ENCODE results near the gene WWTR1.

WWTR1 gene

DNA sequence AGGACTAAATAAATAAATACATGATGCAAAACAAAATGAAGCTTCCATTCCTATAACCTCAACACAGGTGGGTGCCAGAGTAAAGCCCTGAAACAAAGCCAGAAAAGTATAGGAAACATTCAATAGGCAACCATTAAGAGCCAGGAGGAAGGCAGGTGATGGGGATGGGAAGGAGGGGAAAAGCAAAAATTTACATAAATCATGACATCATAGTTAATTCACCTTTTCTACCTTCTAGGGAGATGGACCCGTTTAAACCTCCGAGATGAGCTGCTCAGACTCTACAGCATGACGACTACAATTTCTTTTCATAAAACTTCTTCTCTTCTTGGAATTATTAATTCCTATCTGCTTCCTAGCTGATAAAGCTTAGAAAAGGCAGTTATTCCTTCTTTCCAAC is 155.4 kb downstream of the WWTR1 start:
- no peak overlapping the region for H3K4me3 ChIP-seq (replicated peaks; ENCODE audit: low read depth, low read length)
- TF ChIP-seq, protein P1, sequence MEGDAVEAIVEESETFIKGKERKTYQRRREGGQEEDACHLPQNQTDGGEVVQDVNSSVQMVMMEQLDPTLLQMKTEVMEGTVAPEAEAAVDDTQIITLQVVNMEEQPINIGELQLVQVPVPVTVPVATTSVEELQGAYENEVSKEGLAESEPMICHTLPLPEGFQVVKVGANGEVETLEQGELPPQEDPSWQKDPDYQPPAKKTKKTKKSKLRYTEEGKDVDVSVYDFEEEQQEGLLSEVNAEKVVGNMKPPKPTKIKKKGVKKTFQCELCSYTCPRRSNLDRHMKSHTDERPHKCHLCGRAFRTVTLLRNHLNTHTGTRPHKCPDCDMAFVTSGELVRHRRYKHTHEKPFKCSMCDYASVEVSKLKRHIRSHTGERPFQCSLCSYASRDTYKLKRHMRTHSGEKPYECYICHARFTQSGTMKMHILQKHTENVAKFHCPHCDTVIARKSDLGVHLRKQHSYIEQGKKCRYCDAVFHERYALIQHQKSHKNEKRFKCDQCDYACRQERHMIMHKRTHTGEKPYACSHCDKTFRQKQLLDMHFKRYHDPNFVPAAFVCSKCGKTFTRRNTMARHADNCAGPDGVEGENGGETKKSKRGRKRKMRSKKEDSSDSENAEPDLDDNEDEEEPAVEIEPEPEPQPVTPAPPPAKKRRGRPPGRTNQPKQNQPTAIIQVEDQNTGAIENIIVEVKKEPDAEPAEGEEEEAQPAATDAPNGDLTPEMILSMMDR (IDR thresholded peaks at IDR 0.05; ENCODE audit: low read length, missing control alignments), result no peak
- DNase-seq (ENCODE audit: low read depth), result no peak

DNA sequence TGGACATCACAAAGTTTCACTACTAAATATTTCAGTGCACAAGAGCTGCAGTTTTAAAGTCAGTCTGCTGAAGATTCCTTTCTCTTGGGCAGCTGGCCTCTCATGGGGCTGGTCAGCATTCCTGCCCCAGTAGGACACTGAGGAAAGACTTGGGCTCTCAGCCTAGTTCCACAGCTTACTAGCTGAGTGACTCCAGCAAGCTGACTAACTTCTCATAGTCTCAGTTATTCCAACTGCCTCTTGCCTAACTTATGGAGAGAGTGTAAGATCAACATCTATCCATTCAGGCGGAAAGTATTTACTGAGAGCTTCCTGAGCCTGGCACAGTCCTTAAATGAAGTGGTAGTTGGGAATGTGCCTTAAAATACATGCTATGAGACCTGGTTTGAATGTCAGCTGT is 156.3 kb downstream of the WWTR1 start:
- peak; percentile 62 for DNase-seq (ENCODE audit: low read depth)
- TF ChIP-seq, protein P1 (IDR thresholded peaks at IDR 0.05; ENCODE audit: low read length, missing control alignments), result no peak
- H3K4me3 ChIP-seq (replicated peaks; ENCODE audit: low read depth, low read length), result no peak overlapping the region

DNA sequence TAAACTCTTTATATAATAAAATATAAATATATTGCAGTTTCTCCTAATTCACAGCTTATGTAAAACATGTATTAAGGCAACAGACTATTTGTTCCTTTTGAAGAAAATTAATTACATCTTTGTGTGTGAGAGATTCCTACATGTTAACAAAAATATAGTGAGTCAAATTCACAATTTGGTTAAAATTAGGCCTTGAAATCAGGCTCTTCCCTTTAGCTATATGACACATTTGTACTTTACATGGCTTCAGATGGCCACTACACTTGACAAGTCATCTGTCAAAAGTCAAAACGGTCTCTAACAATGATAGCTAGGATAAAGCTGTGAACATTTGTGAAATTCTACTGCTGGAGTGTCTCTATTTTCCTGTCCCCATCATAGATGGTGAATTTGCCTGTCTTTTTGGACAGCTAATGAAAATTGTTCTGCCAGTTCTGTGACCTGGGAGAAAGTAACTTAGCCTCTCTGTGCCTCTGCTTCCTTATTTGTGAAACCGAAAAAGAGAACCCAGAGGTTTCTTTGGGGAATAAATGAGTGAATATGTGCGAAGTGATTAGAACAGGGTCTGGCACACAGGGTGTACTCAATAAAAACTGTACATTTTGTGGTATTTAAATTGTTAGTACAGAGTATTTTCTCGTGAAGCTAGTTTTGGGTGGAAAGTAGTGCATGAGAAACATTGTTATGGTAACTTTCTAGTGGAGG is 159.7 kb downstream of the WWTR1 start:
- TF ChIP-seq, protein P1 (IDR thresholded peaks at IDR 0.05; ENCODE audit: low read length, missing control alignments), result no peak
- H3K4me3 ChIP-seq (replicated peaks; ENCODE audit: low read depth, low read length), result no peak overlapping the region

GRCh38 chr3:149496891-149497290 is 160.9 kb downstream of the WWTR1 start:
- no peak overlapping the region for H3K4me3 ChIP-seq (replicated peaks; ENCODE audit: low read depth, low read length)
- DNase-seq (ENCODE audit: low read depth), result no peak
- TF ChIP-seq, protein P1 (IDR thresholded peaks at IDR 0.05; ENCODE audit: low read length, missing control alignments), result no peak

More for the DNA sequence above, 159.7 kb downstream of the WWTR1 start:
- no peak for DNase-seq (ENCODE audit: low read depth)

- H3K4me3 ChIP-seq (replicated peaks; ENCODE audit: low read depth, low read length), result no peak overlapping the region
- TF ChIP-seq, protein P1 (IDR thresholded peaks at IDR 0.05; ENCODE audit: low read length, missing control alignments), result no peak
- DNase-seq (ENCODE audit: low read depth), result no peak
These were observed 162.2 kb downstream of the WWTR1 start for GRCh38 chr3:149495581-149496125.

DNA sequence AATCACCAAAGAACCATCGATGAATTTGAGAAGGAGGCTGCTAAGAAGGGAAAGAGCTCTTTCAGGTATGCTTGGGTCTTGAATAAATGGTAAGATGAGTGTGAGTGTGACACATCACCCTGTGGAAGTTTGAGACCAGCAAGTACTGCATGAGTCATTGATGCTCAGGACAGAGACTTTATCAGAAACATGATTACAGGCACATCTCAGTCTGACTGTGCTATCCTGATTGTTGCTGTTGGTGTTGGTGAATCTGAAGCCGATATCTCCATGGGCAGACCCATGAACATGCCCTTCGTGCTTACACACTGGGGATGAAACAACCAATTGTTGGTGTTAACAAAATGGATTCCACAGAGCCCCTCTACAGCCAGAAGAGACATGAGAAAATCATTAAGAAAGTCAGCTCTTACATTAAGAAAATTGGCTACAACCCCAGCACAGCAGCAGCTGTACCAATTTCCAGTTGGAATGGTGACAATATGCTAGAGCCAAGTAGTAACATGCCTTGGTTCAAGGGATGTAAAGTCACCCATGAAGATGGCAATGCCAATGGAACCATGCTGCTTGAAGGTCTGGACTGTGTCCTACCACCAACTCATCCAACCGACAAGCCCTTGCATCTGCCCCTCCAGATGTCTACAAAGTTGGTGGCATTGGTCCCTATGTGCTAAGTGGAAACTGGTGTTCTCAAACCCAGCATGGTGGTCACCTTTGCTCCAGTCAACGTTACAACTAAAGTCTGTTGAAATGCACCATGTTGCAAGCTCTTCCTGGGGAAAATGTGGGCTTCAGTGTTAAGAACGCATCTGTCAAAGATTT is 162.9 kb downstream of the WWTR1 start:
- TF ChIP-seq, protein P1 (IDR thresholded peaks at IDR 0.05; ENCODE audit: low read length, missing control alignments), result no peak
- DNase-seq (ENCODE audit: low read depth), result no peak
- no peak overlapping the region for H3K4me3 ChIP-seq (replicated peaks; ENCODE audit: low read depth, low read length)

Data from fibroblast of pulmonary artery (primary cell).